Measurements from ENCODE around the gene POLR2F.

DNA sequence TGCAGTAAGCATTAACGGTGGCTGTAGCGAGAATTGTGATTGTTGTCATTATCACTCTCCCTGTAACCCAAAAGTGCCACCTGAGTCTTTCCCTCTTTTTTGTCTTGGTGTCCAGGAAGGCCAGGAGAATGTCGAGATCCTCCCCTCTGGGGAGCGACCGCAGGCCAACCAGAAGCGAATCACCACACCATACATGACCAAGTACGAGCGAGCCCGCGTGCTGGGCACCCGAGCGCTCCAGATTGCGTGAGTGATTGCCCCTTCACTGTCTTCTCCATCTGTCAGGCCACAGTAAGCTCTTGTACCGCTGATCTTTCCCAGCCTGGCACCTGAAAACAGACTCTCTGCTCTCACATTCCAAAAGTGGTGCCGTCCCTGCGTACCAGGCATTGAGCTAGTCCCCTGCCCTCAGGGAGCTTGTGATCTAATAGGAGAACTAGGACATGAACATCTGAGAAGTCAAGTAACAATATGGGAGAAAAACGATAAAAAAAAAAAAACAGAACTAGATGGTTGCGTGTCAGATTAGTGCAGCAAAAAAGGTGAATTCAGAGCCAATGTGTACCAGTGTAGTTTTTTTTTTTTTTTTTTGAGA, 5.8 kb downstream of the POLR2F start:
- TF ChIP-seq, protein P1, sequence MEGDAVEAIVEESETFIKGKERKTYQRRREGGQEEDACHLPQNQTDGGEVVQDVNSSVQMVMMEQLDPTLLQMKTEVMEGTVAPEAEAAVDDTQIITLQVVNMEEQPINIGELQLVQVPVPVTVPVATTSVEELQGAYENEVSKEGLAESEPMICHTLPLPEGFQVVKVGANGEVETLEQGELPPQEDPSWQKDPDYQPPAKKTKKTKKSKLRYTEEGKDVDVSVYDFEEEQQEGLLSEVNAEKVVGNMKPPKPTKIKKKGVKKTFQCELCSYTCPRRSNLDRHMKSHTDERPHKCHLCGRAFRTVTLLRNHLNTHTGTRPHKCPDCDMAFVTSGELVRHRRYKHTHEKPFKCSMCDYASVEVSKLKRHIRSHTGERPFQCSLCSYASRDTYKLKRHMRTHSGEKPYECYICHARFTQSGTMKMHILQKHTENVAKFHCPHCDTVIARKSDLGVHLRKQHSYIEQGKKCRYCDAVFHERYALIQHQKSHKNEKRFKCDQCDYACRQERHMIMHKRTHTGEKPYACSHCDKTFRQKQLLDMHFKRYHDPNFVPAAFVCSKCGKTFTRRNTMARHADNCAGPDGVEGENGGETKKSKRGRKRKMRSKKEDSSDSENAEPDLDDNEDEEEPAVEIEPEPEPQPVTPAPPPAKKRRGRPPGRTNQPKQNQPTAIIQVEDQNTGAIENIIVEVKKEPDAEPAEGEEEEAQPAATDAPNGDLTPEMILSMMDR (IDR thresholded peaks at IDR 0.05) = no peak
- TF ChIP-seq EP300 (IDR thresholded peaks at IDR 0.05) = no peak
